HG02678 (cell line): ENCODE data around the gene TBC1D2B.
A peak's percentile ranks its signal among the peaks of the same experiment; 100 is the strongest.

ENCODE experiments used
- ATAC-seq: cut with Tn5 transposase; IDR thresholded peaks from one replicate; pipeline ENCODE4 v1.9.1; 2021; ENCODE audit warnings: mild to moderate bottlenecking, moderate library complexity; ENCODE audit not compliant: unreplicated experiment

TBC1D2B gene

GRCh38 chr15:78098131-78098755, 20.7 kb upstream of the TBC1D2B start:
- ATAC-seq: no peak

DNA sequence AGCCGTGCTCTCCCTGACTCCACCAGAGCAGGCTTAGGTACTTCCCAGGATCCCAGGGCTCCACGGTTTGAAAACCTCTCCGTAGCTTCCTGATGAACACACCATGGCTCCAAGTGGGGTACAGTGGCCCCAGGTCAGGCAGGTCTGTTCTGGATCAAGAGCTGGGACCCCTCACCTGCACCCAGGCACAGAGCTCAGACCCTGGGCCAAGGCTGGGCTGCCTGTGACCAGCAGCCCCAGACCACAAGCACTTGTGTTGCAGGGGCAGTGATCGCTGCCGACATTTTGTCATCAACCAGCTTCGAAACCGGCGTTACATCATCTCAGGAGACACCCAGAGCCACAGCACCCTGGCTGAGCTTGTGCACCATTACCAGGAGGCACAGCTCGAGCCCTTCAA, 20.2 kb upstream of the TBC1D2B start:
- ATAC-seq: no peak

GRCh38 chr15:78093242-78094020, 15.9 kb upstream of the TBC1D2B start:
- no peak for ATAC-seq

- ATAC-seq: no peak
Observed at GRCh38 chr15:78092261-78093041, 14.9 kb upstream of the TBC1D2B start, which contains the start of gene SH2D7. TSS of gene SH2D7 (plus strand) at chr15:78092561. CDS start at chr15:78092585, 24 bp downstream.

GRCh38 chr15:78090422-78091063, 13.0 kb upstream of the TBC1D2B start:
- ATAC-seq: no peak

GRCh38 chr15:78088773-78089080, 11.2 kb upstream of the TBC1D2B start:
- no peak for ATAC-seq

GRCh38 chr15:78087951-78088772, 10.7 kb upstream of the TBC1D2B start:
- peak; percentile 71 for ATAC-seq

GRCh38 chr15:78085928-78086327, 8.4 kb upstream of the TBC1D2B start:
- ATAC-seq: no peak

GRCh38 chr15:78084449-78084750, 6.9 kb upstream of the TBC1D2B start:
- no peak for ATAC-seq

DNA sequence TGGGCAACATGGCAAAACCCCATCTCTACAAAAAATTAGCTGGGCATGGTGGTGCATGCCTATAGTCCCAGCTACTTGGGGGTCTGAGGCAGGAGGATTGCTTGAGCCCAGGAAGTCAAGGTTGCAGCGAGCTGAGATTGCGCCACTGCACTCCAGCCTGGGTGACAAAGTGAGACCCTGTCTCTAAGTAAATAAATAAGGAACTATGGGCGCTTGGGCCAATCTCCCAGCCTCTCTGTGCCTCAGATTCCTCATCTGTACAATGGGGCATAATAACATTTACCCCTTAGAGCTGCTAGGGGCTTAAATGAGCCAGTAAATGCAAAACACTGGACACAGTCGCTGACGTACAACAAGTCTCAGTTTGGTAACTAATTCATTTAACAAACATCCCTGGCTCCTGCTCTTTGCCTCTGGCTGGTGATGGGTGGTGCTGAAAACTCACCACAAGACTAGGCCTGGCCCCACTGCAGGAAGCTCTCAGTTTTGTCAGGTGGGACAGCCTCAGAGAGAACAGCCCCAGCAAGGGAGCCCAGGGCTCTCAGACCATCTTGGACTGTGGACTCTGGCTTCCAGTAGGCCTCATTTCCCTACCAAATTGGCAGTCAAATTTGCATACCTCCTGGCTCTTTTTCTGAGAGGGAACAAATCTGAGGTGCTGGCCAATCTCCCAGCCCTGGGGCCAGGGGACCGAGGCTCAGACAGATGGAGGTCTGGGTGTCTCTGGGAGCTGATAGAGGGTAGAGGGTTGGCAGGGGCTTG, 6.4 kb upstream of the TBC1D2B start:
- peak; percentile 70 for ATAC-seq

DNA sequence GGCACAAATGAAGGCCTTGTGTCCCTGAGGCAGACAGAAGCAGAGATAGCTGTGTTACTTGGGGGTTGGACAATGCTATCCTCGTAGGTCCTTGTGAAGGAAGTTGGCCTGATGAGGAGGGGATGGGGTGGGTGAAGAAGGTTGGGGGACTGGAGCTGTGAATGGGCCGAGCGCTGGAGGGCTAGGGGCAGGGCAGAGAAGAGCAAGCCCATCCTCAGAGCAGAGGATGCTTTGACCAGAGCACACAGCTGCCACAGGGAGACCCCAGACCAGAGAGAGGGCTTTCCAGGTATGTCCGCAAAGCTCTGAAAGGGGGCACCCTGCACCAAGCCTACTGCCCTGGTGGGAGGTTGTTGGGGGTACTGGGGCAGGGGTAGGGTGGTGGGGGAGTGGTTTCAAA, 5.7 kb upstream of the TBC1D2B start:
- no peak for ATAC-seq

- ATAC-seq: no peak
Observed at GRCh38 chr15:78082743-78083110, 5.2 kb upstream of the TBC1D2B start.

DNA sequence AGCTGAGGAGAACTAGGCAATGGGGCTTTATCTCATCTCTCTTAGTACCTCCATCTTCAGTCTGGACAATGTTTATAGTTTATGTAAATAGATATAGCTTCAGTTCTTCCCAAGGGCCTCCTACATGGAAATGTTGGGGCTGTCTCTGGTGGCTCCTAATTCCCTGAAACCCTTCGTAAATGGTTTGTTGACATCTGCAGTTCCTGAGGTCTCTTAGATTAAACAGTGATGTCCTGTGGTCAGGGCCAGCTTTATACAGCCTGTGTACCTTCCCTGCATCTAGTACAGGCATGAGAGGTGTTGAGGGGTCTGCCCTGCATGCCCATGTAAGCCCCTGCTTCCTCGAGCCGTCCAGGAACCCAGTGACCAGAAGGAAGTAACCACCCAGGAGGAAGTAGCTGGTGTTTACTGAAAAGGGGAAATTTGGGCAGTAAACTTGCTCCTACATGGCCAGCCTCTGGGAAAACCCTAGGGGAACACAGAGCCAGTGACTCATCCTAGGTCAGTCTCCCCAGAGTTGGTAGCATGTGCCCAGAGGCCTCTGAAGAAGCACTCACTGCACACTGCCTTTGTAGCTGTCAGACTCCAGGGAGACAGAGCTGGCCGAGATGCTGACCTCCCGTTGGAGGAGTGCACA, 4.7 kb upstream of the TBC1D2B start:
- no peak for ATAC-seq

GRCh38 chr15:78080088-78080460, 2.6 kb upstream of the TBC1D2B start:
- ATAC-seq: no peak

GRCh38 chr15:78079298-78080087, 2.0 kb upstream of the TBC1D2B start:
- ATAC-seq: no peak

DNA sequence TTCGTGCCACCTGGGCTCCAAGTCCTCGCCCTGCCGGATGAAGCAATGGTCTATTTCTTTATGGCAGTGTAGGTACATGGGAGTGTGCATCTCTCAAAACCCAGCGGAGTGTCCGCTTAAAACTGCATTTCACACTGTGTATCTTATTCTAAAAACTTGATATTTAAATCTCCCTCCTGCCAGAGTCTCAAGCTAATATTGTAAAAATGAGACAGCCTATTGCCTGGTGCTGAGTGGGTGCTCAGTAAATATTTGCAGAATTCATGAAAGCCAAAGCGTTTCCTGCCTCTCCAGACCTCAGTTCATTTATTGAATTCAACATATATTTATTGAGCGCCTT, 330 bp upstream of the TBC1D2B start:
- no peak for ATAC-seq

DNA sequence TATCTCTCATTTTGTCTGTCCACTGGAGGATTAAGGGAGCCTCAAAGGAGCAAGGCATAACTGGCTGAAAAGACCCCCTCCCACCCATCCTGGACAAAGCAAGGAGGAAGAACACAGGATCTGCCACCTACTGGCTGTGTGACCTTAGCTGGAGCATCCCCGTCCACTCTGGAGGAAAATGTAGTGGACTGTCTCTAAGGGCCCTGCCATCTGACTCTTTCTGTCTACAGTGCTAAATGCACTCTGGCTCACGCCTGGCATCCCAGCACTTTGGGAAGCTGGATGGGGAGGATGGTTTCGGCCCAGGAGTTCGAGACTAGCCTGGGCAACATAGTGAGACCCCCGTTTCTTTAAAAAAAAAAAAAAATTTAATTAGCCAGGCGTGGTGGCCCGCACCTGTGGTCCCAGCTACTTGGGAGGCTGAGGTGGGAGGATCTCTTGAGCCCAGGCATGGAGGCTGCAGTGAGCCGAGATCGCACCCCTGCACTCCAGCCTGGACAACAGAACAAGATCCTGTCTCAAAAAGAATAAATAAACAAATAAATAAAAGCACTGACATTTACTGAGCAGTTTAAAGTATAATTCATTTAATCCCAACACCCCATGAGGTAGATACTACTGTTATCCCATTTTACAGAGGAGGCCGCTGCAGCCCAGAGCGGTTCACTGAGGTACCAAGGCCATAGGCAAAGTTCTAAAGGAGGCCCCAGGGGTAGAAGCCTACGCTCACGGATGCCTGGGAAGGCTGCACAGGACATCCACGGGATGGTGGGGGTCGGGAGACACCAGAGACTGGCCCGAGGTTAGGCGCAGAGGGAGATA, 1.1 kb downstream of the TBC1D2B start:
- ATAC-seq: no peak
